ENCODE measurements around the gene PIK3R6. TPM values are rescaled to one million over a fixed set of nuclear protein-coding genes. Genes with fewer than 3 reads are reported as not detected.

PIK3R6 gene
- total and polyA plus RNA-seq, 10 of the 15 experiments (the other 5 are each of a cell fraction or from before 2014, with no cell fraction given): 6.7 to 146 (median 68.2) TPM

- Histone ChIP-seq H3K4me1 (ENCODE audit: control insufficient read depth, insufficient read depth, low read length) (no peaks in the 10 kb centered on the region), H3K27me3 (replicated peaks in 1 of 2; ENCODE audit: control insufficient read depth in 2 of 2, insufficient read depth in 2 of 2, low read length in 1 of 2) (no peaks in the 10 kb centered on the region), H3K27ac (ENCODE audit: control insufficient read depth, insufficient read depth) (no peak overlapping the region), H3K4me2 (ENCODE audit: control insufficient read depth, insufficient read depth) (no peak overlapping the region), H3K36me3 (ENCODE audit: control insufficient read depth in 2 of 2, insufficient read depth in 2 of 2, low read length in 1 of 2) (peaks cover 37 to 60% of the 10 kb centered on the region in 2 experiments; a peak in 3 of 4 replicates), H3K9me3 (replicated peaks; ENCODE audit: control insufficient read depth, insufficient read depth, low read length) (no peaks in the 10 kb centered on the region; the same call in 2 of the 3 replicates), H3K9ac (ENCODE audit: control insufficient read depth, insufficient read depth, low read length) (no peak overlapping the region), H3K79me2 (ENCODE audit: control insufficient read depth, insufficient read depth, low read length) (no peaks in the 10 kb centered on the region), H2AFZ (ENCODE audit: control insufficient read depth, low read depth, low read length) (no peak overlapping the region), H3K4me3 (no peak overlapping the region), H4K20me1 (ENCODE audit: control insufficient read depth, insufficient read depth) (no peaks in the 10 kb centered on the region)
- no peak for TF ChIP-seq RELB (IDR thresholded peaks at IDR 0.05; ENCODE audit: low read depth)
- no peak for TF ChIP-seq MTA2 (IDR thresholded peaks at IDR 0.05; ENCODE audit: low read depth)
- TF ChIP-seq IKZF2 (IDR thresholded peaks at IDR 0.05): no peak
- TF ChIP-seq KDM1A (IDR thresholded peaks at IDR 0.05; ENCODE audit: borderline replicate concordance): no peak
- TF ChIP-seq MYC (IDR thresholded peaks at IDR 0.05; ENCODE audit: insufficient read depth, insufficient read length, insufficient replicate concordance, low read length, severe bottlenecking): no peak
- no peak for TF ChIP-seq RUNX3 (IDR thresholded peaks at IDR 0.05; ENCODE audit: low read length)
- no peak for TF ChIP-seq MEF2B (IDR thresholded peaks at IDR 0.05; ENCODE audit: partially characterized antibody, poor library complexity, severe bottlenecking)
- TF ChIP-seq, protein P1, sequence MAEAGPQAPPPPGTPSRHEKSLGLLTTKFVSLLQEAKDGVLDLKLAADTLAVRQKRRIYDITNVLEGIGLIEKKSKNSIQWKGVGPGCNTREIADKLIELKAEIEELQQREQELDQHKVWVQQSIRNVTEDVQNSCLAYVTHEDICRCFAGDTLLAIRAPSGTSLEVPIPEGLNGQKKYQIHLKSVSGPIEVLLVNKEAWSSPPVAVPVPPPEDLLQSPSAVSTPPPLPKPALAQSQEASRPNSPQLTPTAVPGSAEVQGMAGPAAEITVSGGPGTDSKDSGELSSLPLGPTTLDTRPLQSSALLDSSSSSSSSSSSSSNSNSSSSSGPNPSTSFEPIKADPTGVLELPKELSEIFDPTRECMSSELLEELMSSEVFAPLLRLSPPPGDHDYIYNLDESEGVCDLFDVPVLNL (IDR thresholded peaks at IDR 0.05; ENCODE audit: low read depth, low read length): no peak
- TF ChIP-seq, protein P2, sequence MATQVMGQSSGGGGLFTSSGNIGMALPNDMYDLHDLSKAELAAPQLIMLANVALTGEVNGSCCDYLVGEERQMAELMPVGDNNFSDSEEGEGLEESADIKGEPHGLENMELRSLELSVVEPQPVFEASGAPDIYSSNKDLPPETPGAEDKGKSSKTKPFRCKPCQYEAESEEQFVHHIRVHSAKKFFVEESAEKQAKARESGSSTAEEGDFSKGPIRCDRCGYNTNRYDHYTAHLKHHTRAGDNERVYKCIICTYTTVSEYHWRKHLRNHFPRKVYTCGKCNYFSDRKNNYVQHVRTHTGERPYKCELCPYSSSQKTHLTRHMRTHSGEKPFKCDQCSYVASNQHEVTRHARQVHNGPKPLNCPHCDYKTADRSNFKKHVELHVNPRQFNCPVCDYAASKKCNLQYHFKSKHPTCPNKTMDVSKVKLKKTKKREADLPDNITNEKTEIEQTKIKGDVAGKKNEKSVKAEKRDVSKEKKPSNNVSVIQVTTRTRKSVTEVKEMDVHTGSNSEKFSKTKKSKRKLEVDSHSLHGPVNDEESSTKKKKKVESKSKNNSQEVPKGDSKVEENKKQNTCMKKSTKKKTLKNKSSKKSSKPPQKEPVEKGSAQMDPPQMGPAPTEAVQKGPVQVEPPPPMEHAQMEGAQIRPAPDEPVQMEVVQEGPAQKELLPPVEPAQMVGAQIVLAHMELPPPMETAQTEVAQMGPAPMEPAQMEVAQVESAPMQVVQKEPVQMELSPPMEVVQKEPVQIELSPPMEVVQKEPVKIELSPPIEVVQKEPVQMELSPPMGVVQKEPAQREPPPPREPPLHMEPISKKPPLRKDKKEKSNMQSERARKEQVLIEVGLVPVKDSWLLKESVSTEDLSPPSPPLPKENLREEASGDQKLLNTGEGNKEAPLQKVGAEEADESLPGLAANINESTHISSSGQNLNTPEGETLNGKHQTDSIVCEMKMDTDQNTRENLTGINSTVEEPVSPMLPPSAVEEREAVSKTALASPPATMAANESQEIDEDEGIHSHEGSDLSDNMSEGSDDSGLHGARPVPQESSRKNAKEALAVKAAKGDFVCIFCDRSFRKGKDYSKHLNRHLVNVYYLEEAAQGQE (IDR thresholded peaks at IDR 0.05; ENCODE audit: low read depth, low read length): no peak
- FAIRE-seq: no peak
- BruUV-seq (replicated peaks): no TSS peak
- in situ Hi-C loops (cut with MboI): no loop called here
- ChIA-PET POLR2A (no interaction called here), RAD21 (ENCODE audit: unreplicated experiment) (no interaction called here), CTCF (no interaction called here), SMC1A (ENCODE audit: uncharacterized antibody, unreplicated experiment) (no interaction called here)
- no peak for ATAC-seq
- no peak for DNase-seq (ENCODE audit: low read depth, low spot score)
- intact Hi-C loops (cut with micrococcal nuclease; ENCODE audit: unreplicated experiment): no loop called here
- 94% methylated on average over 16 of the region's 16 CpGs for WGBS (ENCODE audit: insufficient coverage, insufficient replicate concordance, low lambda C conversion rate, missing lambda C conversion rate)
These were observed 17.0 kb upstream of the PIK3R6 start for GRCh38 chr17:8884336-8884990.

Measured in GM12878 (cell line).